Small intestine (tissue), 7 donors: ENCODE measurements around the gene FOXL3. TPM values are rescaled to one million over a fixed set of nuclear protein-coding genes. Genes with fewer than 3 reads are reported as not detected.

ENCODE experiments used
- DNase-seq, 2 donors: peaks; one replicate each; pipeline versions ENCODE4 v3.0.0 to v3.0.0-alpha.2; 2013
- FAIRE-seq: peaks from 2 replicates; lab custom pipeline; 2012; peaks lifted over from hg19 to GRCh38; lab: Jason Lieb, UNC
- H3K27ac ChIP-seq, 3 donors: one replicate each; pipeline ENCODE4 v1.5.1; 2013; ENCODE audit warnings: low read length in 2 of 3, mild to moderate bottlenecking in 2 of 3, control low read depth in 1 of 3, inconsistent platforms in 1 of 3, low read depth in 1 of 3, moderate library complexity in 1 of 3
- H3K27me3 ChIP-seq, 3 donors: one replicate each; pipeline ENCODE4 v1.6.1; 2013; ENCODE audit warnings: low read length in 3 of 3, inconsistent platforms in 1 of 3; ENCODE audit not compliant: control insufficient read depth in 3 of 3, insufficient read depth in 3 of 3
- H3K36me3 ChIP-seq, 3 donors: one replicate each; pipeline ENCODE4 v1.6.1; 2013; ENCODE audit warnings: low read length in 3 of 3, inconsistent platforms in 1 of 3, low read depth in 1 of 3, mild to moderate bottlenecking in 1 of 3, moderate library complexity in 1 of 3; ENCODE audit not compliant: control insufficient read depth in 3 of 3, insufficient read depth in 2 of 3
- H3K4me1 ChIP-seq, 3 donors: one replicate each; pipeline ENCODE4 v1.6.1; 2013; ENCODE audit warnings: low read length in 2 of 3, inconsistent platforms in 1 of 3, low read depth in 1 of 3, mild to moderate bottlenecking in 1 of 3, moderate library complexity in 1 of 3; ENCODE audit not compliant: control insufficient read depth in 3 of 3, insufficient read depth in 2 of 3
- H3K4me3 ChIP-seq, 3 donors: one replicate each; pipeline ENCODE4 v1.5.1; 2013; ENCODE audit warnings: low read length in 3 of 3, control low read depth in 1 of 3, inconsistent platforms in 1 of 3, low read depth in 1 of 3, mild to moderate bottlenecking in 1 of 3, moderate library complexity in 1 of 3
- H3K9me3 ChIP-seq, 2 donors: one replicate each; pipeline ENCODE4 v1.6.1; 2013; ENCODE audit warnings: low read depth in 1 of 2, low read length in 1 of 2; ENCODE audit not compliant: control insufficient read depth in 2 of 2, insufficient read depth in 1 of 2
- WGBS, 3 donors: extraction: QIAGEN DNeasy Blood & Tissue Kit; methylation state at CpG; one replicate each; pipeline ENCODE4 v1.1.7; 2013; 5-methylcytosine and 5-hydroxymethylcytosine counted together
- polyA plus RNA-seq, 4 donors: library from polyadenylated mRNA; stranded (reverse) in 3 of 4; unstranded in 1 of 4; fragments of 200-250 nt in 3 of 4; fragments of 120-200 nt in 1 of 4; gene quantifications; one replicate each; pipeline versions ENCODE4 v1.2.1 to v1.2.3, GENCODE V29; 2013
- donor health status: healthy with polysubstance abuse.
- donor health status: control.
- donor health status: control.
- donor health status: Bipolar disorder and iron deficiency.
- donor health status: healthy.

The FOXL3 gene
- polyA plus RNA-seq, 4 donors = 1.7 TPM; not detected in 3

DNA sequence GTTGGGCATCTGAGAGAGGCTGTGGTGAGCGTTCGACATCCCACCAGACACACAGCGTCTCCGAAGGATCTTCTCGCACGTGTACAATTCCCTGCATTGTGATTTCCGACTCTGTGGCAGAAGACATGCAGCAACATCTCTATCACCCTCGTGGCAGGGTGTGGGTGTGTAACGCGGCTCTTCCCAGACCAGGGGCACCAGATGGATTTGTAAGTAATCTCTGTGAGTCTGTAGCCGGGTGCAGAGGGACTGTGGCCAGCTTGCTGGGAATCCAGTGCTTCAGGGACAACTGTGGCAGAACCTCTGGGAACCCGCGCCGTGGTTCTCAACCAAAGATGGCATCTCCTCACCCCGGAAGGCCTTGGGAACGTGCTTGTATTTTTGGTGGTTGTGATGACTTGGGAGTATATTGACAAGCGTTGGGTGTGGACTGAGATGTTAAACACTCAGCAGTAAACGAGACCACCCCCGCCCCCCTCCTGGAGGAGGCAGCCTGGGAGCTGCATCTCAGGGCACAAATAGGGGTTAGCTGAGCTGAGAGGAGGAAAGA, 21.2 kb downstream of the FOXL3 start:
- H3K27ac ChIP-seq = no peak overlapping the region
- FAIRE-seq (no peak), DNase-seq (no peak)
- H3K4me3 ChIP-seq = no peak overlapping the region
- peaks cover 0 to 3% (median 0%) of the 10 kb centered on the region in 3 donors for H3K27me3 ChIP-seq
- H3K36me3 ChIP-seq = no peaks in the 10 kb centered on the region
- H3K4me1 ChIP-seq = no peaks in the 10 kb centered on the region
- H3K9me3 ChIP-seq = peaks cover 0 to 14% of the 10 kb centered on the region in 2 donors
- 71 to 81% (median 74%) methylated on average over 19 of the region's 19 CpGs for WGBS, 3 donors

DNA sequence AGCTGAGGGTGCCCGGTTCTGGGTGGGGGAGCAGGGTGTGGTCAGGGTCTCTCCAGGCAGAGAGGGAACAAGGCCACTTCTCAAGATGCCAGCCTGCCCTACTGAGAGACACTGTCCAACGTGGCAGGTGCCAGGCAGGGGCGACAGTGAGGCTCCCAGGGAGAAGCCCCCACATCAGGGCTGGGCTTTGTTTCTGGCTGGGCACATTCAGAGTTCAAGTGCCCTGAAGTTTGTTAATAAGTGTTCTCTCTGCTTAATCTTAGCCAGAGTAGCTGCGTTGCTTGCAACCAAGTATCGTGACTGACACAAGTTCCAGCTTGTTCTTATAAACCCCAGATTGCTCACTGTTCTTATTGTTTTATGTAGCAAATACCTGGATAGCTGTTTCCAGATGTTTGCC, 21.8 kb downstream of the FOXL3 start:
- FAIRE-seq (no peak), DNase-seq (no peak)
- 46 to 61% (median 55%) methylated on average over 5 of the region's 5 CpGs for WGBS, 3 donors

DNA sequence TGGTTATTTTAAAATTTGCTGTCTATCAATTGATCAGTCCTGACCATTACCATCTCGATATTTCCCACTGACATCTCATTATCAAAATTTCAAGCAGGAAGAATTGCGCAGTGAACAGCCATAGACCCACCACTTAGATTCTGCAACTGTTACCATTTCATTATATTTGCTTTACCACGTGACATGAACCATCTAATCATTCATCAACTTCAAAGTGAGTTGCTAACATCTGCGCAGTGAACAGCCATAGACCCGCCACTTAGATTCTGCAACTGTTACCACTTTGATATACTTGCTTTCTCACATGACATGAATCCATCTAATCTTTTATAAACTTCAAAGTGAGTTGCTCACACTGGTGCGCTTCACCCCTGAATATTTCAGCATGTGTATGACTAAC, 22.5 kb downstream of the FOXL3 start:
- Histone ChIP-seq H3K9me3 (peaks cover 0 to 21% of the 10 kb centered on the region in 2 donors), H3K4me3 (no peak overlapping the region), H3K4me1 (no peaks in the 10 kb centered on the region), H3K36me3 (no peaks in the 10 kb centered on the region), H3K27ac (no peak overlapping the region), H3K27me3 (peaks cover 0 to 3% (median 0%) of the 10 kb centered on the region in 3 donors)
- WGBS, 3 donors = 63 to 75% (median 72%) methylated on average over 6 of the region's 6 CpGs
- FAIRE-seq (no peak), DNase-seq (no peak)

More for the DNA sequence above, 21.8 kb downstream of the FOXL3 start:
- Histone ChIP-seq H3K27me3 (peaks cover 0 to 3% (median 0%) of the 10 kb centered on the region in 3 donors), H3K9me3 (peaks cover 0 to 17% of the 10 kb centered on the region in 2 donors), H3K4me1 (no peaks in the 10 kb centered on the region), H3K36me3 (no peaks in the 10 kb centered on the region), H3K4me3 (no peak overlapping the region), H3K27ac (no peak overlapping the region)

DNA sequence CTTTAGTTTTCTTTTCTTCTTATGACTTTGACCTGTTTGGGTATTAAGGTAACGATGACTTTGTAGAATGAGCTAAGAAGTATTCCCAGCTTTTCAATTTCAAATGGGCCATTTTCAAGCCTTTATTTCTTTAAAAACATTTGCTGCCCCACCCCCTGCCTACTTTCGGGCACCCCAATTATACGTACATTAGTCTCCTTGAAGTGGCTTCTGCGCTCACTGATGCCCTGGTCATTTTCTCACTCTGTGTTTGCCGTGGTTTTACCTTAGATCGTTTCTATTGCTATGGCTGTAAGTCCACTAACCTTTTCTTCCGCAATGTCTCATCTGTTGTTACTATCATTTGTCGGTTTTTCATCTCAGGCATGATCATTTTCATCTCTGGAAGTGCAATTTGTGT, 24.9 kb downstream of the FOXL3 start:
- DNase-seq = no peak
- 93 to 94% (median 93%) methylated on average over 8 of the region's 8 CpGs for WGBS, 3 donors
- FAIRE-seq = no peak
- Histone ChIP-seq H3K4me1 (peaks cover 0 to 14% (median 0%) of the 10 kb centered on the region in 3 donors), H3K4me3 (no peak overlapping the region), H3K36me3 (no peaks in the 10 kb centered on the region), H3K27ac (no peak overlapping the region), H3K27me3 (peaks cover 0 to 3% (median 0%) of the 10 kb centered on the region in 3 donors), H3K9me3 (peaks cover 0 to 28% of the 10 kb centered on the region in 2 donors)

DNA sequence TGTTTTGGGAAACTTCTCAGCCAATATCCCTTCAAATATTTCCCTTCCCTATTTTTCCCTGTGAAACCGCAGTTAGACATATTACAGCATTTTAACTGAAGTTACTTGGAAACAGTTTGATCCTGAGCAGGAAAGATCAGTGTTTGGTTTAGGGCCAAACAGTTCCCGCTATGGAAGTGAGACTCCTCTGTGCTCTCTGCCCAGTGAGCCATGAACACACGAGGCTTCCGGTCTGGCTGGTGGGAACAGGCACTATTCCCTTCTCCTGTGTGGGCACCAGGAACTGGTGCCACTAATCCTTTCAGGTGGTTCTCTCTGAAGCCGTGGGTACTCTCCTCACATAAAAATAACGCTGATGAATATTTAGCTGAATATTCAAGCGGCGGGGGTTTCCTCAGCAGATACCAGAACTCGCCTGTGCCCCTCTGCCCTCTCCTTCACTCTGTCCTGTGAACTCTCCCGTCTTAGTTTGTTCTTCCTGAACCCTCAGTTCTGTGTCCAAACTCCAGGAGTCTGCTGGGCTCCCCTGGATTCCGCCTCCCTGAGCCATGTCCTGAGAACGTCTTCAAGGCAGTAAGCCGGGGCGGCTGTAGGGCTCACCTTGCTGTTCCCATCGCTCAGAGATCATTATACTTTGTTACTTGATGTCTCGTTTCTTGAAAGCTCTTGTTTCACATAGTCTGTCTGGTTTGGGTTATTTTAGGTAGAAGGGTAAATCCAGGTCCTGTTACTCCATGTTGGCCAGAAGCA, 25.7 kb downstream of the FOXL3 start:
- Histone ChIP-seq H3K27me3 (peaks cover 0 to 3% (median 0%) of the 10 kb centered on the region in 3 donors), H3K4me1 (peaks cover 0 to 21% (median 0%) of the 10 kb centered on the region in 3 donors), H3K9me3 (peaks cover 0 to 32% of the 10 kb centered on the region in 2 donors), H3K27ac (no peak overlapping the region), H3K4me3 (no peak overlapping the region), H3K36me3 (no peaks in the 10 kb centered on the region)
- DNase-seq (no peak), FAIRE-seq (no peak)
- 80 to 91% (median 84%) methylated on average over 16 of the region's 16 CpGs for WGBS, 3 donors

DNA sequence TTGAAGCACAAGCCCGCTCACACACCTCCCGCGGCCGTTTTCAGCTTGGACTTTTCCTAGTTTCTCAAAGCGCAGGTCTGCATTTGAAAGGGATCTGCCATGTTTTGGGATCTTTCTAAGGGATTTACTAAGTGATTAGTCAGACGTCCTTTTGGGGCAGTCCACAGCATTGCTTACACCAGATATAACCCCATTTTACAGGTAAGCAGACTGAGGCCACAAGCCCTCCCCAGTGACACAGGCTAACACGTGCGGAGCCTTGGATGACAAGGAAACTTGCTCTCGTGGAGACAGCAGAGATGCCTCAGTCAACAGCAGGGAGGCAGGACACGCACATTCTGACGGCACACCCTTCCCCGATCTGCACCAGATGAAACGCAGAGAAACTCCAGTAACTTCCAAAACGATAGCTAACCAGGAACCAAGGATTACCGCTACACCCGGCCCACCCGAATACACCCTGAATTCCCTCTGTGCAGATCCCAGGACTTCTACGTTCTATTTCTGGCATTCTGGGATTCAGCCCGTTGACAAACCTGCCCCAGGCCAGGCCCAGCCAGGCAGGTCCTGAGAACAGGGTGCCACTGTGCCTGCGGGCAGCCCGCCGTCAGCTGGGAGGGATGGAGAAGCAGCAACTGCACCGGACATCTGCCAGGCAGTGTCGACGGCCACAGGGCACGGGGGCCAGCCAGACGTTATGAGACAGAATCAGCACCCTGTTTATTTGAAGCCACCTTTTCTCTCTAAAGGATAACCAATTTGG, 27.9 kb downstream of the FOXL3 start:
- Histone ChIP-seq H3K27me3 (peaks cover 0 to 2% (median 0%) of the 10 kb centered on the region in 3 donors), H3K9me3 (peaks cover 0 to 32% of the 10 kb centered on the region in 2 donors), H3K4me1 (peaks cover 0 to 37% (median 3%) of the 10 kb centered on the region in 3 donors), H3K27ac (no peak overlapping the region), H3K36me3 (no peaks in the 10 kb centered on the region), H3K4me3 (no peak overlapping the region)
- WGBS, 3 donors = 86 to 93% (median 90%) methylated on average over 27 of the region's 27 CpGs
- DNase-seq (no peak), FAIRE-seq (no peak)

DNA sequence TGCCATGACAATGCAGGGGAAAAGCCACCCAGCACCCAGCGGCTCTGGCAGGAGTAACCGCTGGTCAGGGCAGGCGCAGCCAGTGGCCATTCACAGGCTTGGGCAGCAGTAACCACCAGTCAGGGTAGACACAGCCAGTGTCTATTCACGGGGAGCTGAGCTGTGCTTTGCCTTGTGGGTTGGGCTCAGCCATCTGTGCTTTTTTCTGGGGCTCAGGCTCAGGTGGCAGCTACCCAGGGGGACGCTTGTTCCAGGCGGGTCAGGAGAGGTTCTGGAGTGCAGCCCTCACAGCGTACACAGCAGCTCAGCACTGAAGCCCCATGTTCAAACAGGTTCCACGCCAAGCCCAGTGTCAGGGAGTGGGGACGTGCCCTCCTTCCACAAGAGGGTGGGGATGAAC, 28.5 kb downstream of the FOXL3 start:
- FAIRE-seq = no peak
- Histone ChIP-seq H3K36me3 (no peaks in the 10 kb centered on the region), H3K4me1 (peaks cover 0 to 44% (median 3%) of the 10 kb centered on the region in 3 donors), H3K27me3 (no peaks in the 10 kb centered on the region), H3K4me3 (no peak overlapping the region), H3K9me3 (peaks cover 0 to 32% of the 10 kb centered on the region in 2 donors), H3K27ac (no peak overlapping the region)
- peak in 1 of 2 donors; percentile 14 for DNase-seq
- 38 to 69% (median 49%) methylated on average over 9 of the region's 9 CpGs for WGBS, 3 donors
